Measurements from ENCODE around the gene PRPH. TPM values are rescaled to one million over a fixed set of nuclear protein-coding genes. Genes with fewer than 3 reads are reported as not detected.

Gene PRPH
- total and polyA plus RNA-seq, 10 of the 15 experiments (the other 5 are each of a cell fraction or from before 2014, with no cell fraction given): 0.09 to 0.45 (median 0.19) TPM; not detected in 3

DNA sequence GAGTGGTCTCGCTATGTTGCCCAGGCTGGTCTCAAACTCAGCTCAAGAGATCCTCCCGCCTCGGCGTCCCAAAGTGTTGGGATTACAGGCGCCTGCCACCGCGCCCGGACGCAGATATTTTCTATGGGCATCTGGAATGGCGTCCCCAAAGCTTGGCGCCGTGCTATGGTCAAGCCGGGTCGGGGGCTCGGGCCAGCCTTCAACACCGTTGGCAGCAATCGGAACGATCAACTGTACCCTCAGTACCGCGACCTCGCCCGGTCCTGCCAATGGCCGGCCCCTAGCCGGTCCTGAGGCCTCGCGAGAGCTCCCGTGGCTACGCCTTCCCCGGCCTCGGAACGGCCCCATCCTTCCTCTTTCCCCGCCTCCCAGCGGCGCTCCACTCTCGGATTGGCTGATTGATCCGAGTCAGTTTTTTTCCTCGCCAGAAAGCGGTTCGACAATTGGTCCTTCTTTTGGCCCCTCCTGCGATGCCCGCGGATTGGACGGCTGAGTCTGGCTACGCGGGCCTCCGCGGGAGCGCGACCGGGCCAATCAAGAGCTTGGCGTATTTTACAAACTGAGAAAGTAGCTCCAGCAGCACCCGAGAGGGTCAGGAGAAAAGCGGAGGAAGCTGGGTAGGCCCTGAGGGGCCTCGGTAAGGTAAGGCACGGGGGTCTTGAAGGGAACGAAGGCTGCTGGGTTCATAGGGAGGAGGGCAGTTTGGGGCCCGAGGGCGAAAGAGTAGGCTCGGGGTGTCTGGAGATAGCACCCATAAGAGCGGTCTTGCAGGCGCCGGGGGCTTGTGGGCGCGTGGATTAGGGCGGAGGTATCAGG is 28.0 kb downstream of the PRPH start, which contains the start of gene TROAP:
Gene TROAP, plus strand, starts transcription at position 548 of the 816 bp plus-strand sequence. CDS start 354 bp downstream, outside the sequence.
- peak; percentile 96 for DNase-seq (ENCODE audit: low read depth, low spot score)
- SMC1A ChIA-PET (ENCODE audit: uncharacterized antibody, unreplicated experiment): interaction anchor here (0.6 to 2.0 kb wide), 7 partner anchors 9 to 80 kb away, joined by 3 to 10 read pairs (median 4); partner anchors contain the start of gene DNAJC22
- BruUV-seq (replicated peaks): no TSS peak
- peaks cover 2 to 4% of the 10 kb centered on the region in 2 experiments; a peak in 3 of 4 replicates for H3K36me3 ChIP-seq (ENCODE audit: control insufficient read depth in 2 of 2, insufficient read depth in 2 of 2, low read length in 1 of 2)
- H3K4me3 ChIP-seq: peak within 1 kb of the TSS; percentile 95
- peak; percentile 97 for FAIRE-seq
- H3K79me2 ChIP-seq (ENCODE audit: control insufficient read depth, insufficient read depth, low read length): peaks cover 10% of the 10 kb centered on the region
- H3K27me3 ChIP-seq (replicated peaks in 1 of 2; ENCODE audit: control insufficient read depth in 2 of 2, insufficient read depth in 2 of 2, low read length in 1 of 2): no peaks in the 10 kb centered on the region
- H2AFZ ChIP-seq (ENCODE audit: control insufficient read depth, low read depth, low read length): peak within 1 kb of the TSS; percentile 95
- in situ Hi-C loops (cut with MboI): no loop called here
- intact Hi-C loops (cut with micrococcal nuclease; ENCODE audit: unreplicated experiment): no loop called here
- H4K20me1 ChIP-seq (ENCODE audit: control insufficient read depth, insufficient read depth): no peaks in the 10 kb centered on the region
- peak within 1 kb of the TSS; percentile 93 for H3K4me2 ChIP-seq (ENCODE audit: control insufficient read depth, insufficient read depth)
- H3K9me3 ChIP-seq (replicated peaks; ENCODE audit: control insufficient read depth, insufficient read depth, low read length): no peaks in the 10 kb centered on the region
- H3K9ac ChIP-seq (ENCODE audit: control insufficient read depth, insufficient read depth, low read length): peak within 1 kb of the TSS; percentile 94
- H3K4me1 ChIP-seq (ENCODE audit: control insufficient read depth, insufficient read depth, low read length): peaks cover 9% of the 10 kb centered on the region
- WGBS (ENCODE audit: insufficient coverage, insufficient replicate concordance, low lambda C conversion rate, missing lambda C conversion rate): 2% methylated on average over 64 of the region's 65 CpGs
- peak; percentile 99 for ATAC-seq
- CTCF ChIA-PET: interaction anchor here (0.5 to 5.5 kb wide), 19 partner anchors 9 to 469 kb away, joined by 3 to 37 read pairs (median 4); partner anchors contain the start of genes DNAJC22 and PRPH
- RAD21 ChIA-PET (ENCODE audit: unreplicated experiment): interaction anchor here (0.5 to 2.2 kb wide), 14 partner anchors 9 to 418 kb away, joined by 3 to 15 read pairs (median 3); partner anchors contain the start of genes SPATS2, TMBIM6 and TUBA1C
- peak within 1 kb of the TSS; percentile 87 for H3K27ac ChIP-seq (ENCODE audit: control insufficient read depth, insufficient read depth)
- POLR2A ChIA-PET: interaction anchor here (0.8 to 1.8 kb wide), 11 partner anchors 9 to 340 kb away, joined by 3 to 10 read pairs (median 4); partner anchors contain the start of genes PRPH, SPATS2 and TUBA1B
- TF ChIP-seq, protein P1, sequence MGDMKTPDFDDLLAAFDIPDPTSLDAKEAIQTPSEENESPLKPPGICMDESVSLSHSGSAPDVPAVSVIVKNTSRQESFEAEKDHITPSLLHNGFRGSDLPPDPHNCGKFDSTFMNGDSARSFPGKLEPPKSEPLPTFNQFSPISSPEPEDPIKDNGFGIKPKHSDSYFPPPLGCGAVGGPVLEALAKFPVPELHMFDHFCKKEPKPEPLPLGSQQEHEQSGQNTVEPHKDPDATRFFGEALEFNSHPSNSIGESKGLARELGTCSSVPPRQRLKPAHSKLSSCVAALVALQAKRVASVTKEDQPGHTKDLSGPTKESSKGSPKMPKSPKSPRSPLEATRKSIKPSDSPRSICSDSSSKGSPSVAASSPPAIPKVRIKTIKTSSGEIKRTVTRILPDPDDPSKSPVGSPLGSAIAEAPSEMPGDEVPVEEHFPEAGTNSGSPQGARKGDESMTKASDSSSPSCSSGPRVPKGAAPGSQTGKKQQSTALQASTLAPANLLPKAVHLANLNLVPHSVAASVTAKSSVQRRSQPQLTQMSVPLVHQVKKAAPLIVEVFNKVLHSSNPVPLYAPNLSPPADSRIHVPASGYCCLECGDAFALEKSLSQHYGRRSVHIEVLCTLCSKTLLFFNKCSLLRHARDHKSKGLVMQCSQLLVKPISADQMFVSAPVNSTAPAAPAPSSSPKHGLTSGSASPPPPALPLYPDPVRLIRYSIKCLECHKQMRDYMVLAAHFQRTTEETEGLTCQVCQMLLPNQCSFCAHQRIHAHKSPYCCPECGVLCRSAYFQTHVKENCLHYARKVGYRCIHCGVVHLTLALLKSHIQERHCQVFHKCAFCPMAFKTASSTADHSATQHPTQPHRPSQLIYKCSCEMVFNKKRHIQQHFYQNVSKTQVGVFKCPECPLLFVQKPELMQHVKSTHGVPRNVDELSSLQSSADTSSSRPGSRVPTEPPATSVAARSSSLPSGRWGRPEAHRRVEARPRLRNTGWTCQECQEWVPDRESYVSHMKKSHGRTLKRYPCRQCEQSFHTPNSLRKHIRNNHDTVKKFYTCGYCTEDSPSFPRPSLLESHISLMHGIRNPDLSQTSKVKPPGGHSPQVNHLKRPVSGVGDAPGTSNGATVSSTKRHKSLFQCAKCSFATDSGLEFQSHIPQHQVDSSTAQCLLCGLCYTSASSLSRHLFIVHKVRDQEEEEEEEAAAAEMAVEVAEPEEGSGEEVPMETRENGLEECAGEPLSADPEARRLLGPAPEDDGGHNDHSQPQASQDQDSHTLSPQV (IDR thresholded peaks at IDR 0.05): no peak
- TF ChIP-seq RELA (IDR thresholded peaks at IDR 0.05; ENCODE audit: borderline replicate concordance, partially characterized antibody) (no peak), MTA2 (IDR thresholded peaks at IDR 0.05; ENCODE audit: low read depth) (no peak), TCF12 (IDR thresholded peaks at IDR 0.05; ENCODE audit: low read depth, low read length) (0 out of 2 replicates have a peak, but pooled peaks have one; percentile 14), NFYB (IDR thresholded peaks at IDR 0.05; ENCODE audit: insufficient read depth, low read depth, low read length) (peak; percentile 95), SMARCA5 (IDR thresholded peaks at IDR 0.05) (0 out of 2 replicates have a peak, but pooled peaks have one; percentile 17), RAD51 (IDR thresholded peaks at IDR 0.05) (no peak), STAT3 (IDR thresholded peaks at IDR 0.05; ENCODE audit: low read depth, low read length) (no peak), ATF7 (IDR thresholded peaks at IDR 0.05; ENCODE audit: low read depth) (no peak)
- TF ChIP-seq, protein P2, sequence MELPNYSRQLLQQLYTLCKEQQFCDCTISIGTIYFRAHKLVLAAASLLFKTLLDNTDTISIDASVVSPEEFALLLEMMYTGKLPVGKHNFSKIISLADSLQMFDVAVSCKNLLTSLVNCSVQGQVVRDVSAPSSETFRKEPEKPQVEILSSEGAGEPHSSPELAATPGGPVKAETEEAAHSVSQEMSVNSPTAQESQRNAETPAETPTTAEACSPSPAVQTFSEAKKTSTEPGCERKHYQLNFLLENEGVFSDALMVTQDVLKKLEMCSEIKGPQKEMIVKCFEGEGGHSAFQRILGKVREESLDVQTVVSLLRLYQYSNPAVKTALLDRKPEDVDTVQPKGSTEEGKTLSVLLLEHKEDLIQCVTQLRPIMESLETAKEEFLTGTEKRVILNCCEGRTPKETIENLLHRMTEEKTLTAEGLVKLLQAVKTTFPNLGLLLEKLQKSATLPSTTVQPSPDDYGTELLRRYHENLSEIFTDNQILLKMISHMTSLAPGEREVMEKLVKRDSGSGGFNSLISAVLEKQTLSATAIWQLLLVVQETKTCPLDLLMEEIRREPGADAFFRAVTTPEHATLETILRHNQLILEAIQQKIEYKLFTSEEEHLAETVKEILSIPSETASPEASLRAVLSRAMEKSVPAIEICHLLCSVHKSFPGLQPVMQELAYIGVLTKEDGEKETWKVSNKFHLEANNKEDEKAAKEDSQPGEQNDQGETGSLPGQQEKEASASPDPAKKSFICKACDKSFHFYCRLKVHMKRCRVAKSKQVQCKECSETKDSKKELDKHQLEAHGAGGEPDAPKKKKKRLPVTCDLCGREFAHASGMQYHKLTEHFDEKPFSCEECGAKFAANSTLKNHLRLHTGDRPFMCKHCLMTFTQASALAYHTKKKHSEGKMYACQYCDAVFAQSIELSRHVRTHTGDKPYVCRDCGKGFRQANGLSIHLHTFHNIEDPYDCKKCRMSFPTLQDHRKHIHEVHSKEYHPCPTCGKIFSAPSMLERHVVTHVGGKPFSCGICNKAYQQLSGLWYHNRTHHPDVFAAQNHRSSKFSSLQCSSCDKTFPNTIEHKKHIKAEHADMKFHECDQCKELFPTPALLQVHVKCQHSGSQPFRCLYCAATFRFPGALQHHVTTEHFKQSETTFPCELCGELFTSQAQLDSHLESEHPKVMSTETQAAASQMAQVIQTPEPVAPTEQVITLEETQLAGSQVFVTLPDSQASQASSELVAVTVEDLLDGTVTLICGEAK (IDR thresholded peaks at IDR 0.05; ENCODE audit: borderline replicate concordance): no peak; the same call in 1 of the 2 replicates
- TF ChIP-seq, protein P3, sequence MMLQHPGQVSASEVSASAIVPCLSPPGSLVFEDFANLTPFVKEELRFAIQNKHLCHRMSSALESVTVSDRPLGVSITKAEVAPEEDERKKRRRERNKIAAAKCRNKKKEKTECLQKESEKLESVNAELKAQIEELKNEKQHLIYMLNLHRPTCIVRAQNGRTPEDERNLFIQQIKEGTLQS (IDR thresholded peaks at IDR 0.05; ENCODE audit: borderline replicate concordance, extremely low read depth, low read depth, low read length): no peak
- TF ChIP-seq, protein P4, sequence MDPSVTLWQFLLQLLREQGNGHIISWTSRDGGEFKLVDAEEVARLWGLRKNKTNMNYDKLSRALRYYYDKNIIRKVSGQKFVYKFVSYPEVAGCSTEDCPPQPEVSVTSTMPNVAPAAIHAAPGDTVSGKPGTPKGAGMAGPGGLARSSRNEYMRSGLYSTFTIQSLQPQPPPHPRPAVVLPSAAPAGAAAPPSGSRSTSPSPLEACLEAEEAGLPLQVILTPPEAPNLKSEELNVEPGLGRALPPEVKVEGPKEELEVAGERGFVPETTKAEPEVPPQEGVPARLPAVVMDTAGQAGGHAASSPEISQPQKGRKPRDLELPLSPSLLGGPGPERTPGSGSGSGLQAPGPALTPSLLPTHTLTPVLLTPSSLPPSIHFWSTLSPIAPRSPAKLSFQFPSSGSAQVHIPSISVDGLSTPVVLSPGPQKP (IDR thresholded peaks at IDR 0.05; ENCODE audit: low read depth, low read length): no peak
